Measurements from ENCODE around the gene TIGAR. TPM values are rescaled to one million over a fixed set of nuclear protein-coding genes. Genes with fewer than 3 reads are reported as not detected.
A peak's percentile ranks its signal among the peaks of the same experiment; 100 is the strongest.

Gene TIGAR
- total and polyA plus RNA-seq, 2 of the 8 experiments (the other 6 are each of a cell fraction or from before 2014, with no cell fraction given): 3.8 to 26.4 TPM

DNA sequence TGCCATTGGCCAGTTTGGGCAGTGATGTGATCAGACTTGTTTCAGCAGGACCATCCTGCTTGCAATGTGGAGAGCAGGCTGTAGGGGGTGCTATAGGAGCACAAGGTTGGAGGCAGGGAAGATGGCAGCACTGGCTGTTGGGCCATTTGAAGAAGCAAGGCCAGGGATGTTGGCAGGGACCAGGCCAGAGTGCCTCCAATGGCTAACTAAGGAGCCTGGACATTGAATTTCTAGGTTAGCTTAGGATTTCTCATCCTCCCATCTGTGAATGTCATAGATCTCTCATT, 35.0 kb downstream of the TIGAR start:
- Histone ChIP-seq H3K79me2 (ENCODE audit: control insufficient read depth in 1 of 2, insufficient read depth in 2 of 2, low read length in 2 of 2) (no peaks in the 10 kb centered on the region), H2BK20ac (ENCODE audit: low read length) (no peak overlapping the region), H4K20me1 (replicated peaks in 1 of 2; ENCODE audit: control insufficient read depth in 1 of 2, insufficient read depth in 2 of 2, low read length in 2 of 2) (no peaks in the 10 kb centered on the region), H3K56ac (replicated peaks; ENCODE audit: insufficient read length, low read depth, low read length) (no peak overlapping the region), H2AK5ac (ENCODE audit: low read depth, low read length) (no peak overlapping the region), H3K23me2 (ENCODE audit: low read depth, low read length) (no peaks in the 10 kb centered on the region), H3K27ac (ENCODE audit: low read depth, low read length) (no peak overlapping the region), H3K14ac (ENCODE audit: insufficient read length) (no peak overlapping the region), H2BK15ac (ENCODE audit: low read length) (no peak overlapping the region), H4K5ac (ENCODE audit: insufficient read length, low read depth, low read length) (no peak overlapping the region), H2BK12ac (ENCODE audit: low read depth, low read length) (no peak overlapping the region), H2BK5ac (ENCODE audit: low read depth, low read length) (0 out of 2 replicates have a peak overlapping the region, but pooled peaks have one; percentile 45), H4K8ac (ENCODE audit: extremely low read depth, insufficient read depth, low read length) (no peak overlapping the region), H3K79me1 (ENCODE audit: low read depth, low read length) (no peaks in the 10 kb centered on the region), H3K4ac (replicated peaks; ENCODE audit: insufficient read length, low read depth, low read length) (no peak overlapping the region), H3K23ac (ENCODE audit: insufficient read length) (no peak overlapping the region), H3K27me3 (replicated peaks in 1 of 4; ENCODE audit: control insufficient read depth in 3 of 4, extremely low read depth in 1 of 4, insufficient read depth in 3 of 4, low read length in 3 of 4) (no peaks in the 10 kb centered on the region), H3K18ac (ENCODE audit: extremely low read depth, low read length) (no peak overlapping the region), H3K4me1 (replicated peaks in 1 of 4; ENCODE audit: control insufficient read depth in 3 of 4, insufficient read depth in 4 of 4, low read length in 3 of 4) (no peaks in the 10 kb centered on the region), H3K9me3 (ENCODE audit: insufficient read depth in 2 of 2, low read depth in 1 of 2, low read length in 1 of 2) (no peaks in the 10 kb centered on the region; a peak in 2 of 4 replicates), H3K4me3 (ENCODE audit: extremely low read depth in 1 of 4, insufficient read depth in 2 of 4, low read depth in 3 of 4, low read length in 4 of 4) (no peak overlapping the region), H2AFZ (ENCODE audit: low read length) (no peak overlapping the region), H3K4me2 (ENCODE audit: insufficient read depth in 1 of 2, low read depth in 2 of 2, low read length in 2 of 2) (no peak overlapping the region), H3K36me3 (ENCODE audit: control insufficient read depth in 2 of 4, insufficient read depth in 4 of 4, low read length in 3 of 4) (peaks cover 0 to 25% (median 14%) of the 10 kb centered on the region in 4 experiments; a peak in 6 of 8 replicates), H3K9ac (replicated peaks in 1 of 4; ENCODE audit: extremely low read depth in 1 of 4, low read depth in 3 of 4, low read length in 3 of 4) (no peak overlapping the region), H2BK120ac (replicated peaks; ENCODE audit: low read depth, low read length) (no peak overlapping the region), H4K91ac (replicated peaks; ENCODE audit: insufficient read length, low read length) (no peak overlapping the region)
- CTCF ChIA-PET (ENCODE audit: partially characterized antibody): interaction anchor here (0.7 to 1.4 kb wide), 5 partner anchors 23 to 421 kb away, joined by 3 to 4 read pairs (median 3); partner anchors contain the start of gene FGF23
- DNase-seq (ENCODE audit: low read depth in 1 of 2, low spot score in 2 of 2) (peak; percentile 67 to 99), FAIRE-seq (peak; percentile 98)
- POLR2A ChIA-PET (ENCODE audit: partially characterized antibody): no interaction called here
- TF ChIP-seq BACH1 (IDR thresholded peaks at IDR 0.05; ENCODE audit: low read length) (no peak), SUZ12 (IDR thresholded peaks at IDR 0.05; ENCODE audit: low read length) (no peak), SIN3A (conservative IDR thresholded peaks at IDR 0.05 in 1 of 2, IDR thresholded peaks at IDR 0.05 in 1 of 2; ENCODE audit: low read depth in 1 of 2, low read length in 2 of 2) (no peak), SAP30 (IDR thresholded peaks at IDR 0.05; ENCODE audit: insufficient read depth, insufficient replicate concordance, low read length) (no peak), SP1 (IDR thresholded peaks at IDR 0.05; ENCODE audit: low read depth, low read length) (no peak), BRCA1 (IDR thresholded peaks at IDR 0.05; ENCODE audit: low read depth, low read length) (no peak), HDAC2 (IDR thresholded peaks at IDR 0.05; ENCODE audit: borderline replicate concordance in 1 of 2, low read depth in 2 of 2, low read length in 2 of 2) (no peak), TAF7 (optimal IDR thresholded peaks at IDR 0.05; ENCODE audit: borderline replicate concordance, low read depth, low read length) (no peak), POLR2AphosphoS5 (IDR thresholded peaks at IDR 0.05; ENCODE audit: low read depth, low read length) (peak; percentile 56), TEAD4 (IDR thresholded peaks at IDR 0.05; ENCODE audit: low read depth, low read length) (no peak)
- TF ChIP-seq, protein P1, sequence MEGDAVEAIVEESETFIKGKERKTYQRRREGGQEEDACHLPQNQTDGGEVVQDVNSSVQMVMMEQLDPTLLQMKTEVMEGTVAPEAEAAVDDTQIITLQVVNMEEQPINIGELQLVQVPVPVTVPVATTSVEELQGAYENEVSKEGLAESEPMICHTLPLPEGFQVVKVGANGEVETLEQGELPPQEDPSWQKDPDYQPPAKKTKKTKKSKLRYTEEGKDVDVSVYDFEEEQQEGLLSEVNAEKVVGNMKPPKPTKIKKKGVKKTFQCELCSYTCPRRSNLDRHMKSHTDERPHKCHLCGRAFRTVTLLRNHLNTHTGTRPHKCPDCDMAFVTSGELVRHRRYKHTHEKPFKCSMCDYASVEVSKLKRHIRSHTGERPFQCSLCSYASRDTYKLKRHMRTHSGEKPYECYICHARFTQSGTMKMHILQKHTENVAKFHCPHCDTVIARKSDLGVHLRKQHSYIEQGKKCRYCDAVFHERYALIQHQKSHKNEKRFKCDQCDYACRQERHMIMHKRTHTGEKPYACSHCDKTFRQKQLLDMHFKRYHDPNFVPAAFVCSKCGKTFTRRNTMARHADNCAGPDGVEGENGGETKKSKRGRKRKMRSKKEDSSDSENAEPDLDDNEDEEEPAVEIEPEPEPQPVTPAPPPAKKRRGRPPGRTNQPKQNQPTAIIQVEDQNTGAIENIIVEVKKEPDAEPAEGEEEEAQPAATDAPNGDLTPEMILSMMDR (IDR thresholded peaks at IDR 0.05; ENCODE audit: control extremely low read depth in 1 of 3, insufficient read depth in 1 of 3, low read depth in 1 of 3, low read length in 3 of 3): peak; percentile 83 to 97 (median 92)
- TF ChIP-seq, protein P2, sequence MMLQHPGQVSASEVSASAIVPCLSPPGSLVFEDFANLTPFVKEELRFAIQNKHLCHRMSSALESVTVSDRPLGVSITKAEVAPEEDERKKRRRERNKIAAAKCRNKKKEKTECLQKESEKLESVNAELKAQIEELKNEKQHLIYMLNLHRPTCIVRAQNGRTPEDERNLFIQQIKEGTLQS (IDR thresholded peaks at IDR 0.05; ENCODE audit: insufficient read depth, low read depth, low read length): no peak
